Activated CD4-positive, alpha-beta T cell treated with anti-CD3 and anti-CD28 coated beads, Interleukin-2, amount 50 U/mL, for 4 hours (primary cell): Measurements from ENCODE around the gene TBCE.

Experiments
- DNase-seq, 2 experiments: peaks; one replicate each; pipeline ENCODE4 v3.0.0-alpha.2; 2020

TBCE gene, protein sequence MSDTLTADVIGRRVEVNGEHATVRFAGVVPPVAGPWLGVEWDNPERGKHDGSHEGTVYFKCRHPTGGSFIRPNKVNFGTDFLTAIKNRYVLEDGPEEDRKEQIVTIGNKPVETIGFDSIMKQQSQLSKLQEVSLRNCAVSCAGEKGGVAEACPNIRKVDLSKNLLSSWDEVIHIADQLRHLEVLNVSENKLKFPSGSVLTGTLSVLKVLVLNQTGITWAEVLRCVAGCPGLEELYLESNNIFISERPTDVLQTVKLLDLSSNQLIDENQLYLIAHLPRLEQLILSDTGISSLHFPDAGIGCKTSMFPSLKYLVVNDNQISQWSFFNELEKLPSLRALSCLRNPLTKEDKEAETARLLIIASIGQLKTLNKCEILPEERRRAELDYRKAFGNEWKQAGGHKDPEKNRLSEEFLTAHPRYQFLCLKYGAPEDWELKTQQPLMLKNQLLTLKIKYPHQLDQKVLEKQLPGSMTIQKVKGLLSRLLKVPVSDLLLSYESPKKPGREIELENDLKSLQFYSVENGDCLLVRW

DNA sequence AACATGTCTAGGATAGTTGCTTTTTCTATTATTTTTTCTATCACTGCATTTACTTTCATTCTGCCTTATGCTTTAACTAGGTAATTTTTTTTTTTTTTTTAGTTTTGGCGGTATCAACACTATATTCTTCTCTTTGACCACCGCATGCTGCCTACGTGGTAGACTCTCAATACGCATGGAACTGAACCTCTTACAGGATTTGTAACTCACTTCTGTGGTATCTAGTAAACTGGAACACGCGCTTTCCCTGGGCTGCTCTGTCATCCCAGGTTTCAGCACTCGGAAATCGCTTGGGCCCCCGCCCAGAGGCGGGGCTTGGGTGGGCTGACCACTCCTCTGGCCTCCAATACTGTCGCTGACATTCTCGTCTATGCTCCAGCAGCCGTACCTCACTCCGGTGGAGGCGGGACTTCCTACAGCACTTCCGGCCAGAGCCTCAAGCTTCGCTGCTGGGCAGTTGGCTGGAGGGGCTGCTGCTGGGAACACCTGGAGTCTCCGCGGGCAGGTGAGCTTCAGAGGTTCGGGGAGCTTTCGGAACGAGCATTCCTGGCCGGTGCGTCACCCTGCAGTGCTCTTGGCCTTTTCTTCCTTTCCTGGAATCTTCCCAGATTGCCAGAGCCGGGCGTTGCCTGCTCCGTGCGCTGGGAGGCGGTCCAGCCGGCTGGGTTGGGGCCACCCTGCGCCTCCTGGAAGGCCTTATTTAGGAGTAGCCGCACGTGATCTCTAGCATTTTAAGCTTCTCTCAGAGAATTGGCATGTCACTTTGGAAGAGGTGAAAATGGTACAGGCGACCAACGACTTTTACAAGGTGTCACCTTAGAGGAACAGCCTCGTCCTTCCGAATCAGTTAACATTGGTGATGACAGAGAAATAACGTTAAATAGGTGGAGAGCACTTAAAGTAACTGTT is at the start of gene TBCE:
TBCE (plus strand) TSS at position 428 of the 909 bp plus-strand sequence. CDS start 12,623 bp downstream, outside the sequence.
- peak; percentile 70 to 71 for DNase-seq

DNA sequence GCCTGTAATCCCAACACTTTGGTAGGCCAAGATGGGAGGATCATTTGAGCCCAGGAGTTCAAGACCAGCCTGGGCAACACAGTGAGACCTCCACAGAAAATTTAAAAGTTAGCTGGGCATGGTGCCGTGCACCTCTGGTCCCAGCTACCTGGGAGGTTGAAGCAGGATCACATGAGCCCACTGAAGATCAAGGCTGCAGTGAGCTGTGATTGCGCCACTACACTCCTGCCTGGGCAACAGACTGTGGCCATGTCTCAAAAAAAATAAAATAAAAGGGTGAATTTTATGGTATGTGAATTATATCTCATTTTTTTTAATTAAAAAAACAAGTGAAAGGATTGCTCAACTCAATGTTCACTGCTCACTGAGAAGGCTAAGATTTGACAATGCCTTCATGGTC is 48.0 kb upstream of the TBCE start:
- DNase-seq, result no peak

DNA sequence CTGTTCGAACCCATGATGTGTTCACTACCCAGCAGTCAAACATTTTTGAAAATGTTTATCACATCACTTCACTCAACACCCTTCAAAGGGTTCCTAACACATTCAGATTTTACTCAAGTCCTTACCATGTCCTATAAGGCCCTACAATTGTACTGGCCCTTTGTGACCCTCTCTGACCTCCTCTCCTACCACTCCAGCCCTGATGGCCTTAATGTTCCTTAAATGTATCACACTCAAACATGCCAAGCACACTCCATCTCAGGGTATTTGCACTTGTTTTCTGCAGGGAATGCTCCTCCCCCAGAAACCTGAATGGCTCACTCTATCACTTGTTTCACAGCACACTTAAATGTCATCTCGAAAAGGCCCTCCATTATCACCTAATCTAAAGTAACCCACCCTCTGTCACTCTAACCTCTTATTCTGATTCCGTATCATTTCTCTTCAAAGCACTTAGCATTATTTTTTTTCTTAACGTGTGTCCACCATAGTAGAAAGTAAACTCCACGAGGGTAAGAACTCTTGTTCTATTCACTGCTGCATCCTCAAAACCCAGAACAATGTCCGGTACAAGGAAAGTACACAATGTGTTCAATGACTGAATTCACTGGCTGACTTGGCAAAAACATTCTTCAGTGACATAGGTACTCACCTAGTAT is 46.6 kb upstream of the TBCE start:
- DNase-seq, result no peak

DNA sequence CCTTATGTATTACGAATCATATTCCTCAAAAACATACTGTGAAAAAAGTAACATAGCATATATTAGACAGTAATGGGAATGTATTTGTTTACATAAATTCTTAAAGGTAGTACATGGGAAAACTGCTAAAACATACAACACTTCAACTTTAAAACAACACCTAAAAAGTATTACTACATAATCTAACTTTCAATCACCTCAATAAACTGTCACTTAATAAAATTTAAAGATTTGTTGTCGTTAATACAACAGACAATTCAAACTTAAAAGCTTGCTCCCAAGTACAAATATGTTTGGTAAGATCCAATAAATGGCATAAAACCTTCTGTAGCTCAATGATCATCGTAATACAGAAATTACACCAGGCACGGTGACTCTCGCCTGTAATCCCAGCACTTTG is 42.9 kb upstream of the TBCE start:
- DNase-seq, result no peak

DNA sequence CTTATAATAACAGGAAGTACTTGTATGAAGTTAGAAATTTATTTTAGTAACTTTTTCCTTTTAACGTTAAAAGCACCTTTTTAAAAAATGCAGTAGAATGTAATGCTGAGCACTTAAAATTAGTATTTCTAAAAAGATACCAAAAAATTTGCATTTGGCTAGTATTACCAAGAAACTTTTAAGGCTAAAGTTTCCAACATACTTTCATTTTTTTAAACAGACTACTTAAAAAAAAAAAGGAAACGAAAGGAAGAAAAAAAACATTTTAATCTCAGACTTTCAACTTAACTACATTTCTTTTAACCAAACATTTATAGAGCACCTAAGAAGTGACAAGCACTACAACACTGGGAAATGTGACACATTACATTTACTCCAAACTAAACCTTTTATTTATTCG is 42.1 kb upstream of the TBCE start:
- no peak for DNase-seq

DNA sequence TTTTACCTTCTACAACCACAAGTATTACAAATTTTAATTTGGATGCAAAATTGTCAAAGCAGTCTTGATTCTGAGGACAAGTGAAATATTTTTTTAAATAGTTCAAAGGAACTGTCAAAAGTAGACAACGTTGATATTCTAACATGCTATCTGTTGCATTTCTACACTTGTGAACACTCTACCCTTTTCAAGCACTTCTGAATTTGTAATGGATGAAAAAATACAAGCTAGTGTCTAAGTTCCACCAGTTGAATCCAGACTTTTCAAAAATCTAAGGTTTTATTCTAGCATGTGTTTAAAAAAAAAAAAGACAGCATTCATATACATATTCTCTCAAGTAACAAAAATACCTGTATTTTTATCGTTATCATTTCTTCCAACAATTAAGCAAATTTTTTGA is 41.4 kb upstream of the TBCE start:
- DNase-seq, result no peak

DNA sequence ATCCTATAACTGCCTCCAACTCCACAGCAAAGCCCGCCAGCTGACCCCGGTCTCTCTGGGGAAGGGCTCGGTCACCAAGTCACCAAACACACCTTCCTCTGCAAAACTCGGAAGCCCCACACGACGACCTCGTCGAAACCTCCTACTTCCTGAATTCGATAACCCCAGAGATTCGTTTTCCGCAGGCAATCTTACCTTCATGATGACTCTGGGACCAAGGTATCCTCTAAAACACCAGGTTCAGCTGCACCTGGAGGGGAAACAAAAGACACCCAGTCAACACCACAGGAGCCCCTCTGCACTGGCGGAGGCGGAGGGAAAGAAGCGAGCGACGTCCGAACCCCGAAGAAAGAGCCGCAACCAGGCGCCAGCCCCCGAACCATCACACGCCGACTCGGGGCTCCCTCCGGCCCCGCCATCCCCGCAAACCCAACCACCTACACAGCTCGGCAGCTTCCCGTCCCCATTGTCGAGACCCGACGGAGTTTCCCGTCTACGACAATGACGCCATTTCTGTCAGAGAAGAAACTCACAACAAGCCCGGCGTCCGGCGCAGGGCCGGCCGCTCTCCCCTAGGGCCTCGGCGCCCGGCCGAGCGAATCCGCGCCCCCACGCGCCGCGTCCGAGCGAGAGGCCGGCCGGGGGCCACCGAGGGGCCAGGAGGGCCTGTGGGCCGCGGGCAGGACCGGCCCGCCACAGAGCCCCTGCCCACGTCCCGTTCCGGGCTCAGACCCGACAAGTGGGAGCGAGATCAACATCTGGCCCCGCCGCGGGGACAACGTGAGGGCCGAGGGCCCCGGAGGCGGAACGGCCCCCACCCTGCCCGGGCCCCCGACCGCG is 40.3 kb upstream of the TBCE start:
- peak; percentile 55 to 59 for DNase-seq

DNA sequence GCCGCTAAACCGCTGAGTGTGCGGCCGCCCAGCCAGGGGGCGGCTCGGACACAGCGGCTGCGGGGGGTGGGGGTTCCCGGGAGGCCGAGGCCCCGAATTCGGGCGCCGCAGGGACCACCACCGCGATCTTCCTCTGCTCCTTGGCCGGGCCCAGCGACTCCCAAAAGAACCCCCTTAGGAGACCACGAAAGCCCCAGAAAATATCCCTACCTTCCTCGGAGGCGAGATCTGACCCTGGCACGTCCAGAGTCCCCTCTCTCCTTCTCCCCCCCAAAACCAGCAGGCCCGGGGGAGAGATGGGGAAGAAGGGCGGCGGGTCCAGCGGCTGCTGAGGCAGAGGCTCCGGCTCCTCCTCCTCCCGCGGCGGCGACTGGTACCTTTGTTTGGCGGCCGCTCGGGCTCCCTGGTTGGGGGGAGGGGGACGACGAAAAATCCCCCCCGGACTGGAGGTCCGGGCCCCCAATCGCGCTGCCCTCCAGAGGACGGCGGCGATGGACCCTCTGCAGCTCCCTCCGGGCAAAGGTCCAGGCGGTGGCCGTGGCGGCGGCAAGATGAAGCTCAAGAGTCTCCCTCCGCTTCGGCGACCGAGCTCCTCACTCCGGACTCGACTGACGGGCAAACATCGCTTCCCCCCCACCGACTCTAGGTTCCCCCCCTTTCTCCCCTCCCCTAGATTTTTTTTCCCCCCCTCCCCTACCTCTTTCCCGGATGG is 39.5 kb upstream of the TBCE start, which contains the start of gene ARID4B:
ARID4B (minus strand) TSS at position 621 of the 712 bp plus-strand sequence. CDS start 1,260 bp downstream, outside the sequence.
- peak in 1 of 2 experiments; percentile 32 for DNase-seq

DNA sequence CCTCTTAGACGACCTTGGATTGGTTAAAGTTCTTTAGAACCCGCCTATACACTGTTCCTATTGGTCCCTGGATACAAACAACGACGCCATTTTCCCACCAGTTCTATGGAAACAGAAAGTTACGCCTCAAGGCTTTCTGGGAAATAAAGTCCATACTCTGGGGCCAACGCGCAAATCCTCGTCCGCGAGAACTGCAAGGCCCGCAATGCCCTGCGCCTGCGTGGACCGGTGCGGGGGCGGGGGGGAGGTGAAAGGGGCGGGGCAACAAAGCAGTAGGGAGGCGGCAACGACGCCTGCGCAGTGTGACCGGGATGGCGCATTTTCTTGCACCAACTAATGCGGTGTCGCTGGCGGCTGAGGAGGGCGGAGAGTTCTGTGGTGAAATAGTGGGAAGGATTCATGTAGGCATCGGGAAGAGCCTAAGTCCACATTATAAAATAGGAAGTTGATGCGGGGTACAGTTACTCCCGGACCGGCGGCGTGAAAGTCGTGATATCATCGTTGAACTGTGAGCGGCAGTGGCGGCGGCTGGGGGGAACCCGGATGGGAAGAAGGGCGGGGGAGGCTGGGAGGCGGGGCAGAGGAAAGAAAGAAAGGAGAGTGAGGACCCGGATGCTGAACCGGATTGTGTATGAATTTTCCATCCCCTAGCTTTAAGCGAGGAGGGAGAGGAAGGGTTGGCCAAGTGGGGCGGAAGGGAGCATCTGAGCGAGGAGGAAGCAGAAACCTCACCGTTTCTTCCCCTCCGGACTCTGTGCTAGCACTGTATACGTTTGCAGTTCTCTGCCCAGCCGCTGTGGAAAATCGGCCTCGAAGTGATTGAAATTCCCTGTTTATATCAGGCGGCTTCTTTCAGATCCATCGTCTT is 38.7 kb upstream of the TBCE start, which contains the start of gene GGPS1:
GGPS1 (plus strand) TSS at position 300 of the 868 bp plus-strand sequence. CDS start 6,695 bp downstream, outside the sequence.
- peak; percentile 99 for DNase-seq

DNA sequence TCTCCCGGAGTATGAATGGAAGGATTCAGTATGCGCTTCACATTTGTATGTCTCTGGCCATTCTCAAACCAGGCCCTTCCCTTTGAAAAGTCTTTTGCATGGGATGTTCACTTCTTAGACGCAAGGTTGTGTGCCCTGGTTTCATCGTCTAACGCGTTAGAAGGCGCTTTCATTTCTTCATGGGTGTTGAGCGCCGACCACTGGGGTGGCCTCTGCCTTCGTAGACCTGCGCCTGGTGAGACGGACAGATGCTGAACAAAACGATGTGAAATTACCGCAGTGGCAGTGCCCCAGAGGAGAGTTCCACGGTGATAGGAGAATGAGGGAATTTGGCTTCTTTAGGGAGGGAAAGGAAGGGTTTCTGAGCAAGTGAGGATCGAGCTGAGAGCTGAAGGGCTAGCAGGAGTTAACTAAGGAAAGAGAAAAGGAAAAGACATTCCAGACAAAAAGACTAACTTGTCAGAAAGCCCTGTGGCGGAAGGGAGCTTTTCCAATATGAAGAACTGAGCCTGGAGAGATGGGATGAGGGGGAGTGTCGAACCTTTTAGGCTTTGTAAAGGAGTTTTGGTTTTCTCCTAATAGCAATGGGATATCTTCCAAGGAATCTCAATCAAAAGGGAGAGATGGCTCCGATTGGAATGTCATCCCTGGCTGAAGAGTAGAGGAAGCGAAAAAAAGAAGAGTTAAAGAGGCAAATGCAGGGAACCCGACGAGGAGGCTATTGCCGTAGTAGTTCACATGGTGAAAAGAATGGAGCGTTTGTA is 37.9 kb upstream of the TBCE start:
- peak; percentile 20 to 39 for DNase-seq

DNA sequence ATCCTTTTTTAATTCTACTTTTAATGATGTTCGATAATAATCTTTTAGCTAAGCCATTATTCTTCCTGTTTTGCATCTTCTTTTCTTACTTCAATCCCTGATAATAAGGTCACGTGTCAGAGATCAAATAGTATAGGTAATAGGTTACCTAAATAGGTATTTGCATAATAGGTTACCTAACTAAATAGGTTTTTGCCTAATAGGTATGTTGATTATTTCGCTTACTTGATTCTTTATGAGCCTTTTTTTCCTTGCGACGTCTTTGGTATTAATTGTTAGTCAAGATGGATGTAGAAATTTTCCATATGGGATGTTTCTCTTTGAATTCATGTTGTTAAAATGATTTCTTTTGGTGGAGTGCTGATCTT is 36.3 kb upstream of the TBCE start:
- DNase-seq, result no peak

DNA sequence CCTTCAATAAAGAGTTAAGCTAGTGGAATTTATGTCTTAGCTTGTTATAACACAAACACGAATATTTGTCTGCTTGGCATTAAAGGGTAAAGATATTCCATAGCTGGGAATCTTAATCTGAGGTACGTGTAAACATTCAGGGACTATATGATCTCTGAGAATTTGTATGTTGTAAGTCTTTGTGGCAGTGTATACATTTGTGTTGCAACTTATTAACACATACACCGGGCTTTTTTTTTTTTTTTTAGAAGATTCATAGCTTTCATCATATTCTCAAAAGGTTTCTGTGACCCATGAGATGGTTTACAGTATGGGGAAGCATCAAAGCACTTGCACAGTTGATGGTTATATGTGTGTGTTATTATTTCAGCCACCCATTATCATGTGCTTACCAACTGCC is 35.8 kb upstream of the TBCE start:
- no peak for DNase-seq

DNA sequence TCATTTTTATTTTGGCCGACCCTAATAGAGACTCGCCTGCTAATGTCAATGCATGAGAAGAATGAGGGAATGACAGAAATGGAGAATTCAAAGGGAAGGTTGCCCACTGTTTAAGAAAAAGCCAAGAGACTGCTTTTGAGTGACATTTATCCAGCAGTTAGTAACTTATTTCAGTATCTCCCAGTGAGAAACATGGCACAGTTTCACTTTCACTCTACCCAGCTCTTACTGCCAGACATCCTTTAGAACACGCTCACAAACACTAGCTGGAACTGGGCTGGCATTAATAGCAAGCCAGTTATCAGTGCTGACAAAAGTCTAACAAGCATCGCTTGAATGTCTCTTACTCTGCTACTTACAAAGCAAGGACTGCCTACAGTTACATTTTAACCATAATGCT is 30.3 kb upstream of the TBCE start:
- peak; percentile 11 to 13 for DNase-seq

DNA sequence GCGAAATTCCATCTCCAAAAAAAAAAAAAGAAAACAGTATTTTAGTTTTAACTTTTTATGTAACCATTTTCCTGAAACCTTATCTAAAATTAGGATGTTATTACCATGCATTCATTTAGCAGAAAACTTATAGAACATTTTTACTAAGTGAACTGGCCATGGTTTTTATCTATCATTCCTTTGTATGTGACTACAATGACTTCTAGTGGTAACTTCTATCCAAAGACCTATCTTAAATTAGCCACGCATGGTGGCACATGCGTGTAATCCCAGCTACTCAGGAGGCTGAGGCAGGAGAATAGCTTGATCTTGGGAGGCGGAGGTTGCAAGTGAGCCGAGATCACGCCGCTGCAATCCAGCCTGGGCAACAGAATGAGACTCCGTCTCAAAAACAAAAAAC is 27.5 kb upstream of the TBCE start:
- DNase-seq, result no peak

DNA sequence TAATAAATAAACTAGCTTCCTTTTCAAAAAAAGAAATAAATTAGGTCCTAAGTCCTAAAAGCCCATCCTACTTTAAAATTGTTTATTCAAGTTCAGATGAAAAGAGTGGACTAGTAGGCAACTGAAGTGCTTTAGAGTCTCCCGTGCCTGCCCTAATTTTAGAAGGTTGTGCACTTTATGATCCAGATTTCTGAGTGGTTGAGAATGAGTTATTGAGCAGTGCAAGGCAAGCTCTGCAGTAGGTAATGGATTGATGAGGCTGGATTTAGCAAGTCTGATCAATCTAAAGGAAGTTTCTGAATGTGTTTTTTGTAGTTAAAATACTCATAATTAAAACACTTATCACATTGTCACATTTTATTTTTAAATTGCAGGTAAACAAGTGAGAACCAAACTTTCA is 25.9 kb upstream of the TBCE start:
- no peak for DNase-seq

DNA sequence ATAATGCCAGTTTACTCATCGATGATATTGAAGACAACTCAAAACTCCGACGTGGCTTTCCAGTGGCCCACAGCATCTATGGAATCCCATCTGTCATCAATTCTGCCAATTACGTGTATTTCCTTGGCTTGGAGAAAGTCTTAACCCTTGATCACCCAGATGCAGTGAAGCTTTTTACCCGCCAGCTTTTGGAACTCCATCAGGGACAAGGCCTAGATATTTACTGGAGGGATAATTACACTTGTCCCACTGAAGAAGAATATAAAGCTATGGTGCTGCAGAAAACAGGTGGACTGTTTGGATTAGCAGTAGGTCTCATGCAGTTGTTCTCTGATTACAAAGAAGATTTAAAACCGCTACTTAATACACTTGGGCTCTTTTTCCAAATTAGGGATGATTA is 25.2 kb upstream of the TBCE start:
- no peak for DNase-seq

DNA sequence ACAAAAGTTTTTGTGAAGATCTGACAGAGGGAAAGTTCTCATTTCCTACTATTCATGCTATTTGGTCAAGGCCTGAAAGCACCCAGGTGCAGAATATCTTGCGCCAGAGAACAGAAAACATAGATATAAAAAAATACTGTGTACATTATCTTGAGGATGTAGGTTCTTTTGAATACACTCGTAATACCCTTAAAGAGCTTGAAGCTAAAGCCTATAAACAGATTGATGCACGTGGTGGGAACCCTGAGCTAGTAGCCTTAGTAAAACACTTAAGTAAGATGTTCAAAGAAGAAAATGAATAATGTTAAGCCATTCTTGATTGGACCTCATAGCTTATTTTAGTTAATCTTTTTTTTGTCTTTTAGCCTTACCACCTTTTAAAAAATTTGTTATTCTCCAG is 24.8 kb upstream of the TBCE start:
- DNase-seq, result no peak

DNA sequence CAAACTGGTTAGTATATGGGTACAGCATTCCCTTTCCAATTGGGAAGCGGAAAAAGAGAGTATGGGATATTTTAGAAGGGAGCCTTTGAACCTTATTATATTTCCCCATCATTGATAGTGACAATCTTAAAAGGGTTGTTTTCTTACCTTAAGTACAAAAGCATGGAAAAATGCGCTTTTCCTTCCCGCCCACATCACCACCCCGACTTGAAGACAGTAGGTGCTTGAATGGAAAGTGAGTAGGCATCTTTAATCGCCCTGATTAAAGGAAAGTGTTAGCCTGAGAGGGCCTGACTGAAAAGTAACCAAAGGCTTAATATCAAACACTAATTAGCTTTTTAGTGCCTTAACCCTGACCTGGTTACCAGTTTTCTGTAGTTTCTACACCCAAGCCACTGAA is 23.5 kb upstream of the TBCE start:
- DNase-seq, result peak; percentile 21 to 30

DNA sequence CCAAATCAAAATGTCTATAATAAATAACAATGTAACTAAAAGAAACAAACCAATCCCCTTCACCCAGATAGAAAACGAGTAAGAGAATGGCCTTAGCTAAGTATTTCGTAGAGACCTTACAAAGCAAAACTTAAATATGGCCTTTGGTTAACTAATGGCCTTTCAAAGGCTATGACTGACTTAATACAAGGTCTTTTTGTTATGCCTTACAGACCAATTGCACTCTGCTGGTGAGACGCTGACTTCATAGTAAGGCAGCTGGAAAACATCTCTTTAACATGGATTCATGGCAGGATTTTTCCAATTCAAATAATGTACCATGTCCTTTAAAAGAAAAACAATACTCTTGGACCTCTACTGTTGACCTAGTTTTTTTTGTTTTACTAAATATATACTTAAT is 15.8 kb upstream of the TBCE start:
- no peak for DNase-seq
